ENCODE results near the gene NEDD8.

Gene NEDD8

DNA sequence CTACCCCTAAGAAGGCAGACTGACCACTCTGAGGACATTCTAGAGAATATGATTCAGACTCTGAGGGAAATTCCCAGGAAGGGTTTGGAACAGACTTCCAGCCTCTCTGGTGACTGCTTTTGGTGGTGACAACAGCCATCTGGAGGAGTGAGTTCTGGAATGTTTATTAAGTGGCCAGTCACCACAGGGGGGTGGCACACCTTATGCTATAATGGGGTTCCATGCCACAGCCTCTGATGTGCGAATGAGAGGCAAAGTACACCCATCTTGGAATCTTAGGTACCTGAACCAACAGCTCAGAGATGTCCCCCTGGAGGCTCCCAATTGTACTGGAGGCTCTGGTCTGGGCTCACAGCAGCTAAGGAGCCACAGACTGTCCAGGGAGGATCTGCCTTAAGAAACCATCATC is 19.7 kb upstream of the NEDD8 start:
- CTCF ChIA-PET: interaction anchor here (0.8 to 4.6 kb wide), 6 partner anchors 9 to 114 kb away, joined by 3 to 22 read pairs (median 4); partner anchors contain the start of genes LTB4R2 and TINF2
- POLR2A ChIA-PET: interaction anchor here (0.6 to 2.2 kb wide), 3 partner anchors 8 to 23 kb away, joined by 4 to 10 read pairs (median 4); partner anchors contain the start of gene TINF2

DNA sequence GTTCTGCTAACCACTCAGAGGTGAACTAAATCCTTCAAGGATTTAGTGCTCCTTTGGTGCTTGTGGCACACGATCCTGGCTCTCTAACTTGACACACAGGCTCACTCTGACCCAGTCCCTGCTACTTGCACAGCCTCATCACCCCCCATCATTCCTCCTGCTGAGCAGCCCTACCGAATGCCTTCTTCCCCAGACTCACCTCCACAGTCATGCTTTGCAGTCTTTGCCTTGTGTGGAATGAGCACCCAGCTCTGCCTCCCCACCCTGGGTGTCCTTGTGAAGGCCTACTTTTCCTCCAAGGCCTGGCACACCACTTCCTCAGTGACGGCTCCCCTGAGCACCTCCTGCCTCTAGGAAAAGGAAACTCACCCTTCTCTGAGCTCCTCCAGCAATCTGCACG is 18.2 kb upstream of the NEDD8 start:
- ChIA-PET POLR2A (interaction anchor here (1.0 kb wide), 1 partner anchor 49 kb away, joined by 3 read pairs; the partner anchor contains the start of genes DHRS1 and NOP9), CTCF (interaction anchor here (0.6 to 4.6 kb wide), 4 partner anchors 8 to 585 kb away, joined by 3 to 22 read pairs (median 4); partner anchors contain the start of gene TINF2)
- Histone ChIP-seq H3K9me3 (ENCODE audit: control insufficient read depth, insufficient read depth, low read depth, low read length) (no peaks in the 10 kb centered on the region), H3K36me3 (ENCODE audit: control insufficient read depth in 2 of 2, insufficient read depth in 1 of 2, low read length in 2 of 2) (peaks cover 0 to 13% of the 10 kb centered on the region in 2 experiments; a peak in 2 of 3 replicates), H3K4me1 (ENCODE audit: control insufficient read depth, insufficient read depth, low read length) (no peaks in the 10 kb centered on the region), H3K27ac (ENCODE audit: extremely low read depth, low read depth, low read length) (no peak overlapping the region), H3K4me3 (ENCODE audit: low read depth, low read length) (no peak overlapping the region)
- TF ChIP-seq ZNF248 (tag by site-specific recombination; IDR thresholded peaks at IDR 0.05) (no peak), ZNF121 (tag by site-specific recombination; IDR thresholded peaks at IDR 0.05) (no peak), ZNF169 (tag by site-specific recombination; IDR thresholded peaks at IDR 0.05) (no peak), ZBTB7A (tag by site-specific recombination; IDR thresholded peaks at IDR 0.05; ENCODE audit: low read depth) (no peak), ZNF302 (tag by site-specific recombination; IDR thresholded peaks at IDR 0.05; ENCODE audit: low read depth) (no peak), ZNF221 (tag by site-specific recombination; IDR thresholded peaks at IDR 0.05; ENCODE audit: borderline replicate concordance) (no peak), ZNF211 (tag by site-specific recombination; IDR thresholded peaks at IDR 0.05; ENCODE audit: low read depth) (no peak), ZNF768 (tag by site-specific recombination; IDR thresholded peaks at IDR 0.05) (no peak), ZFP37 (tag by site-specific recombination; IDR thresholded peaks at IDR 0.05) (no peak), ZNF623 (tag by site-specific recombination; IDR thresholded peaks at IDR 0.05) (no peak)
- TF ChIP-seq, protein P1, sequence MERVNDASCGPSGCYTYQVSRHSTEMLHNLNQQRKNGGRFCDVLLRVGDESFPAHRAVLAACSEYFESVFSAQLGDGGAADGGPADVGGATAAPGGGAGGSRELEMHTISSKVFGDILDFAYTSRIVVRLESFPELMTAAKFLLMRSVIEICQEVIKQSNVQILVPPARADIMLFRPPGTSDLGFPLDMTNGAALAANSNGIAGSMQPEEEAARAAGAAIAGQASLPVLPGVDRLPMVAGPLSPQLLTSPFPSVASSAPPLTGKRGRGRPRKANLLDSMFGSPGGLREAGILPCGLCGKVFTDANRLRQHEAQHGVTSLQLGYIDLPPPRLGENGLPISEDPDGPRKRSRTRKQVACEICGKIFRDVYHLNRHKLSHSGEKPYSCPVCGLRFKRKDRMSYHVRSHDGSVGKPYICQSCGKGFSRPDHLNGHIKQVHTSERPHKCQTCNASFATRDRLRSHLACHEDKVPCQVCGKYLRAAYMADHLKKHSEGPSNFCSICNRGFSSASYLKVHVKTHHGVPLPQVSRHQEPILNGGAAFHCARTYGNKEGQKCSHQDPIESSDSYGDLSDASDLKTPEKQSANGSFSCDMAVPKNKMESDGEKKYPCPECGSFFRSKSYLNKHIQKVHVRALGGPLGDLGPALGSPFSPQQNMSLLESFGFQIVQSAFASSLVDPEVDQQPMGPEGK (tag by site-specific recombination; IDR thresholded peaks at IDR 0.05): no peak
- TF ChIP-seq, protein P2, sequence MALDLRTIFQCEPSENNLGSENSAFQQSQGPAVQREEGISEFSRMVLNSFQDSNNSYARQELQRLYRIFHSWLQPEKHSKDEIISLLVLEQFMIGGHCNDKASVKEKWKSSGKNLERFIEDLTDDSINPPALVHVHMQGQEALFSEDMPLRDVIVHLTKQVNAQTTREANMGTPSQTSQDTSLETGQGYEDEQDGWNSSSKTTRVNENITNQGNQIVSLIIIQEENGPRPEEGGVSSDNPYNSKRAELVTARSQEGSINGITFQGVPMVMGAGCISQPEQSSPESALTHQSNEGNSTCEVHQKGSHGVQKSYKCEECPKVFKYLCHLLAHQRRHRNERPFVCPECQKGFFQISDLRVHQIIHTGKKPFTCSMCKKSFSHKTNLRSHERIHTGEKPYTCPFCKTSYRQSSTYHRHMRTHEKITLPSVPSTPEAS (tag by site-specific recombination; IDR thresholded peaks at IDR 0.05): no peak

More for the DNA sequence above, 19.7 kb upstream of the NEDD8 start:
- Histone ChIP-seq H3K9me3 (ENCODE audit: control insufficient read depth, insufficient read depth, low read depth, low read length) (no peaks in the 10 kb centered on the region), H3K4me3 (ENCODE audit: low read depth, low read length) (no peak overlapping the region), H3K36me3 (ENCODE audit: control insufficient read depth in 2 of 2, insufficient read depth in 1 of 2, low read length in 2 of 2) (peaks cover 0 to 13% of the 10 kb centered on the region in 2 experiments; a peak in 2 of 3 replicates), H3K4me1 (ENCODE audit: control insufficient read depth, insufficient read depth, low read length) (no peaks in the 10 kb centered on the region), H3K27ac (ENCODE audit: extremely low read depth, low read depth, low read length) (no peak overlapping the region)
- TF ChIP-seq ZNF157 (tag by site-specific recombination; IDR thresholded peaks at IDR 0.05) (no peak), ZNF114 (tag by site-specific recombination; IDR thresholded peaks at IDR 0.05) (no peak), ZNF600 (tag by site-specific recombination; IDR thresholded peaks at IDR 0.05) (no peak), HOXD13 (CRISPR knock-in tag; IDR thresholded peaks at IDR 0.05; ENCODE audit: borderline replicate concordance) (no peak), ZNF169 (tag by site-specific recombination; IDR thresholded peaks at IDR 0.05) (no peak), ZNF274 (IDR thresholded peaks at IDR 0.05; ENCODE audit: low read length) (no peak), ZNF274 (tag by site-specific recombination; IDR thresholded peaks at IDR 0.05; ENCODE audit: borderline replicate concordance) (no peak), ZNF404 (tag by site-specific recombination; IDR thresholded peaks at IDR 0.05) (no peak), MZF1 (tag by site-specific recombination; IDR thresholded peaks at IDR 0.05; ENCODE audit: borderline replicate concordance) (no peak), KLF16 (tag by site-specific recombination; IDR thresholded peaks at IDR 0.05) (no peak)
- TF ChIP-seq, protein P1 (tag by site-specific recombination; IDR thresholded peaks at IDR 0.05): no peak
- TF ChIP-seq, protein P3, sequence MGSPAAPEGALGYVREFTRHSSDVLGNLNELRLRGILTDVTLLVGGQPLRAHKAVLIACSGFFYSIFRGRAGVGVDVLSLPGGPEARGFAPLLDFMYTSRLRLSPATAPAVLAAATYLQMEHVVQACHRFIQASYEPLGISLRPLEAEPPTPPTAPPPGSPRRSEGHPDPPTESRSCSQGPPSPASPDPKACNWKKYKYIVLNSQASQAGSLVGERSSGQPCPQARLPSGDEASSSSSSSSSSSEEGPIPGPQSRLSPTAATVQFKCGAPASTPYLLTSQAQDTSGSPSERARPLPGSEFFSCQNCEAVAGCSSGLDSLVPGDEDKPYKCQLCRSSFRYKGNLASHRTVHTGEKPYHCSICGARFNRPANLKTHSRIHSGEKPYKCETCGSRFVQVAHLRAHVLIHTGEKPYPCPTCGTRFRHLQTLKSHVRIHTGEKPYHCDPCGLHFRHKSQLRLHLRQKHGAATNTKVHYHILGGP (tag by site-specific recombination; IDR thresholded peaks at IDR 0.05): no peak

Data from HEK293 (cell line).